Smooth muscle cell (in vitro differentiated cells): ENCODE measurements around the gene SLC29A1. TPM values are rescaled to one million over a fixed set of nuclear protein-coding genes. Genes with fewer than 3 reads are reported as not detected.

Experiments used
- DNase-seq: peaks from one replicate; lab custom pipeline; 2025; ENCODE audit not compliant: unreplicated experiment; lab: John Stamatoyannopoulos, UW
- H2AFZ ChIP-seq: fragments of 200-600 bp; sonication (generic); 2 replicates; pipeline ENCODE4 v1.6.0; 2016; ENCODE audit warnings: antibody characterized with exemption, low read depth, mild to moderate bottlenecking
- H3F3A ChIP-seq: fragments of 200-600 bp; sonication (generic); 2 replicates; pipeline ENCODE4 v1.6.0; 2017; ENCODE audit warnings: antibody characterized with exemption, low read depth
- H3K27ac ChIP-seq: fragments of 200-600 bp; sonication (generic); 2 replicates; pipeline ENCODE4 v1.5.1; 2016; ENCODE audit warnings: low read depth, mild to moderate bottlenecking
- H3K27me3 ChIP-seq: fragments of 200-600 bp; sonication (generic); 2 replicates; pipeline ENCODE4 v1.6.1; 2016; ENCODE audit warnings: low read depth, mild to moderate bottlenecking
- H3K36me3 ChIP-seq: fragments of 200-600 bp; sonication (generic); 2 replicates; pipeline ENCODE4 v1.5.1; 2016; ENCODE audit warnings: low read depth
- H3K4me1 ChIP-seq: fragments of 200-600 bp; sonication (generic); 2 replicates; pipeline ENCODE4 v1.5.1; 2016; ENCODE audit warnings: low read depth
- H3K4me2 ChIP-seq: fragments of 200-600 bp; sonication (generic); 2 replicates; pipeline ENCODE4 v1.6.0; 2016; ENCODE audit warnings: mild to moderate bottlenecking
- H3K4me3 ChIP-seq: fragments of 200-600 bp; sonication (generic); 2 replicates; pipeline ENCODE4 v1.5.1; 2016; ENCODE audit warnings: mild to moderate bottlenecking
- H3K79me2 ChIP-seq: fragments of 200-600 bp; sonication (generic); 2 replicates; pipeline ENCODE4 v1.6.0; 2016; ENCODE audit warnings: low read depth, mild to moderate bottlenecking
- H3K9ac ChIP-seq: fragments of 200-600 bp; sonication (generic); 2 replicates; pipeline ENCODE4 v1.6.0; 2016; ENCODE audit warnings: low read depth
- H3K9me3 ChIP-seq: fragments of 200-600 bp; sonication (generic); replicated peaks from 2 replicates; pipeline ENCODE4 v1.5.1; 2016; ENCODE audit warnings: low read depth
- H4K20me1 ChIP-seq: fragments of 200-600 bp; sonication (generic); 2 replicates; pipeline ENCODE4 v1.6.0; 2016; ENCODE audit warnings: low read depth
- CTCF ChIP-seq: fragments of 200-600 bp; sonication (generic); IDR thresholded peaks from 2 replicates; pipeline ENCODE4 v1.5.1; 2017; ENCODE audit warnings: borderline replicate concordance, mild to moderate bottlenecking, antibody characterized with exemption; ENCODE audit not compliant: insufficient read depth, poor library complexity, severe bottlenecking
- WGBS: methylation state at CpG from one replicate; pipeline ENCODE4 v1.1.7; 2016; ENCODE audit warnings: low lambda C conversion rate; 5-methylcytosine and 5-hydroxymethylcytosine counted together
- polyA plus RNA-seq: library from polyadenylated mRNA; unstranded; fragments of >200 nt; fragmentation: Nextera tagmentation; extraction: Ambion mirVana; gene quantifications from 2 replicates; pipeline ENCODE4 v1.2.1, GENCODE V29; 2016
- total RNA-seq: library from RNA; depleted of rRNA; stranded (reverse); fragments of >200 nt; gene quantifications from 2 replicates; pipeline ENCODE4 v1.2.3, GENCODE V29; 2014

The SLC29A1 gene
- total and polyA plus RNA-seq, 2 experiments from 2014 or later: 7.4 to 8.0 TPM

GRCh38 chr6:44237021-44237812, 13.8 kb downstream of the SLC29A1 start:
- Histone ChIP-seq H3K4me3 (peak overlapping the region; percentile 67), H3K9me3 (no peaks in the 10 kb centered on the region), H3F3A (no peaks in the 10 kb centered on the region), H4K20me1 (no peaks in the 10 kb centered on the region), H2AFZ (peak overlapping the region; percentile 71), H3K27me3 (no peaks in the 10 kb centered on the region), H3K79me2 (no peaks in the 10 kb centered on the region), H3K4me1 (peaks cover 11% of the 10 kb centered on the region), H3K27ac (peak overlapping the region; percentile 95), H3K4me2 (peak overlapping the region; percentile 90), H3K9ac (peak overlapping the region; percentile 94), H3K36me3 (no peaks in the 10 kb centered on the region)
- DNase-seq: peak; percentile 65
- WGBS: 42% methylated on average over 22 of the region's 22 CpGs
- no peak for TF ChIP-seq CTCF

GRCh38 chr6:44237813-44238433, 14.5 kb downstream of the SLC29A1 start:
- TF ChIP-seq CTCF: peak; percentile 99
- H3K36me3 ChIP-seq: no peaks in the 10 kb centered on the region
- H3F3A ChIP-seq: no peaks in the 10 kb centered on the region
- peak overlapping the region; percentile 67 for H3K4me3 ChIP-seq
- peaks cover 11% of the 10 kb centered on the region for H3K4me1 ChIP-seq
- DNase-seq: peak; percentile 67
- peak overlapping the region; percentile 90 for H3K4me2 ChIP-seq
- WGBS: 1% methylated on average over 32 of the region's 42 CpGs
- H3K79me2 ChIP-seq: no peaks in the 10 kb centered on the region
- peak overlapping the region; percentile 94 for H3K9ac ChIP-seq
- H3K27me3 ChIP-seq: no peaks in the 10 kb centered on the region
- peak overlapping the region; percentile 71 for H2AFZ ChIP-seq
- no peaks in the 10 kb centered on the region for H4K20me1 ChIP-seq
- no peaks in the 10 kb centered on the region for H3K9me3 ChIP-seq
- H3K27ac ChIP-seq: peak overlapping the region; percentile 95

- peak overlapping the region; percentile 94 for H3K9ac ChIP-seq
- H3K9me3 ChIP-seq: no peaks in the 10 kb centered on the region
- DNase-seq: no peak
- H3K27me3 ChIP-seq: no peaks in the 10 kb centered on the region
- no peaks in the 10 kb centered on the region for H3F3A ChIP-seq
- H3K79me2 ChIP-seq: no peaks in the 10 kb centered on the region
- no peaks in the 10 kb centered on the region for H3K36me3 ChIP-seq
- peaks cover 11% of the 10 kb centered on the region for H3K4me1 ChIP-seq
- no peak overlapping the region for H3K4me3 ChIP-seq
- no peak overlapping the region for H3K4me2 ChIP-seq
- no peak overlapping the region for H2AFZ ChIP-seq
- TF ChIP-seq CTCF: no peak
- H3K27ac ChIP-seq: peak overlapping the region; percentile 95
- WGBS: 87% methylated on average over 7 of the region's 7 CpGs
- H4K20me1 ChIP-seq: no peaks in the 10 kb centered on the region
These were observed 15.4 kb downstream of the SLC29A1 start for GRCh38 chr6:44238687-44239350.
